A673 (cell line): ENCODE data around the gene CMTM5. TPM values are rescaled to one million over a fixed set of nuclear protein-coding genes. Genes with fewer than 3 reads are reported as not detected.

ENCODE experiments used
- BruUV-seq: library from RNA; stranded (reverse); fragments of 400-500 nt; replicated peaks from 2 replicates; lab custom pipeline; 2021; lab: Mats Ljungman, UMichigan
- CTCF ChIA-PET: fragments of 300-600 bp; sonication (Branson Sonifier 250); formaldehyde crosslinking; loops from one replicate; lab custom pipeline; 2022; ENCODE audit warnings: antibody characterized with exemption; lab: Charles Lee
- POLR2A ChIA-PET: fragments of 300-600 bp; sonication (Branson Sonifier 250); formaldehyde crosslinking; loops from one replicate; lab custom pipeline; 2022; ENCODE audit warnings: antibody characterized with exemption; ENCODE audit not compliant: low non-redundant PET; lab: Charles Lee
- DNase-seq: peaks from one replicate; pipeline ENCODE4 v3.0.0-alpha.2; 2015; ENCODE audit warnings: low spot score
- H3K27ac ChIP-seq: fragments of 200-600 bp; sonication (generic); 2 replicates; pipeline ENCODE4 v1.5.1; 2016; ENCODE audit warnings: mixed run types, low read depth, mild to moderate bottlenecking, mixed read lengths, antibody characterized with exemption, low read length; ENCODE audit not compliant: poor library complexity, severe bottlenecking
- H3K27me3 ChIP-seq: fragments of 200-600 bp; sonication (generic); replicated peaks from 2 replicates; pipeline ENCODE4 v1.6.1; 2017; ENCODE audit warnings: mixed run types, low read depth, mild to moderate bottlenecking, mixed read lengths, antibody characterized with exemption, low read length; ENCODE audit not compliant: insufficient read depth, poor library complexity
- H3K36me3 ChIP-seq: fragments of 200-600 bp; sonication (generic); 2 replicates; pipeline ENCODE4 v1.6.1; 2016; ENCODE audit warnings: mixed run types, mild to moderate bottlenecking, mixed read lengths, antibody characterized with exemption, low read length; ENCODE audit not compliant: insufficient read depth, poor library complexity, severe bottlenecking
- H3K4me1 ChIP-seq: fragments of 200-600 bp; sonication (generic); 2 replicates; pipeline ENCODE4 v1.6.1; 2017; ENCODE audit warnings: mixed run types, mild to moderate bottlenecking, mixed read lengths, antibody characterized with exemption, low read length; ENCODE audit not compliant: insufficient read depth, poor library complexity, severe bottlenecking
- H3K4me3 ChIP-seq: fragments of 200-600 bp; sonication (generic); 2 replicates; pipeline ENCODE4 v1.5.1; 2016; ENCODE audit warnings: low read depth, mixed run types, mild to moderate bottlenecking, mixed read lengths, low read length; ENCODE audit not compliant: poor library complexity, severe bottlenecking
- H3K9me3 ChIP-seq: fragments of 200-600 bp; sonication (generic); 2 replicates; pipeline ENCODE4 v1.6.1; 2016; ENCODE audit warnings: mixed run types, low read depth, mild to moderate bottlenecking, mixed read lengths, antibody characterized with exemption, low read length; ENCODE audit not compliant: poor library complexity, severe bottlenecking
- CTCF ChIP-seq: fragments of 300-800, 200-600 bp; sonication (generic); conservative IDR thresholded peaks from 2 replicates; pipeline ENCODE4 v1.5.1; 2017; ENCODE audit warnings: low read depth, mild to moderate bottlenecking, antibody characterized with exemption, low read length, moderate library complexity, mixed read lengths
- EZH2 ChIP-seq: fragments of 200-600 bp; sonication (generic); IDR thresholded peaks from 2 replicates; pipeline ENCODE4 v1.6.1; 2017; ENCODE audit warnings: borderline replicate concordance, low read depth, mild to moderate bottlenecking, mixed read lengths, antibody characterized with exemption, low read length; ENCODE audit not compliant: poor library complexity, severe bottlenecking
- intact Hi-C: fragments of 100-400 bp; cut with micrococcal nuclease; formaldehyde crosslinking; loops from one replicate; pipeline ENCODE4 v1.10.0; 2022; ENCODE audit not compliant: unreplicated experiment
- total RNA-seq: library from RNA; stranded (reverse); gene quantifications from 2 replicates; pipeline ENCODE4 v1.2.3, GENCODE V29; 2021

The CMTM5 gene
- total RNA-seq, 1 experiment from 2014 or later, result not detected

DNA sequence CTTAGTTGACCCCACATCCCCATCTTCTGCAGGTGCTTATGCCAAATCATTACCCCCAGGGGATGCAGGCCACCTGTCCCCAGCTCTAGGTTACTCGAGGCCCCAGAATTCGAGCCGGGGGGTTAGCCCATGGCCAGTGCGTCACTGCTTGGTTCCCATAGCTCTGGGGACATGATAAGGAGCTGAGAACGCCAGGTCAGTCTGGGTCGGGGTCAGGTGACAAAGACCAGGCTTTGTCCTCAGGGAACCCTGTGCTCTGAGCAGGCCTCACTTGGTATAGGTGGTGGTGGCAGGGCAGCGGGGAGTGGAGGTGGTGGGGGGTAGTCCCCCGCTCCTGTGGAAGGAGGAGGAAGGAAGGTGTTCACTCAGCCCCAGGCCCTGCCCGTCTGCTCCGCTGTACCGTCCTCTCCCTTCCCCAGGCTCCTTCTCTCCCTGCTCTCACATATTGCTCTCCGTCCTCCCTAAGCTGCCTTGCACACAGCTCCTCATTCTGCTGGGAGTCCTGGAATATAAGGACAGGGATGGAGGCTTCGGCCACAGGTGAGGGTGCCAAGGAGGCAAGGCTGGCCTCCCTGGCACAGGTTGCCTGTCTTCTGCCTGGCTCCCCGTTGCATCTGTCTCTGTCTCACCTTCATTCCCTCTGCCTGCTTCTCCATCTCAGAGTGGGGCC is 33.3 kb downstream of the CMTM5 start:
- CTCF ChIA-PET, result no interaction called here
- no peaks in the 10 kb centered on the region for H3K4me1 ChIP-seq
- no peak overlapping the region for H3K4me3 ChIP-seq
- peaks cover 7% of the 10 kb centered on the region for H3K27me3 ChIP-seq
- H3K9me3 ChIP-seq, result no peaks in the 10 kb centered on the region
- POLR2A ChIA-PET, result no interaction called here
- TF ChIP-seq EZH2, result no peak
- BruUV-seq, result no TSS peak
- no peak for DNase-seq
- no peaks in the 10 kb centered on the region for H3K36me3 ChIP-seq
- intact Hi-C loops, result no loop called here
- no peak overlapping the region for H3K27ac ChIP-seq

DNA sequence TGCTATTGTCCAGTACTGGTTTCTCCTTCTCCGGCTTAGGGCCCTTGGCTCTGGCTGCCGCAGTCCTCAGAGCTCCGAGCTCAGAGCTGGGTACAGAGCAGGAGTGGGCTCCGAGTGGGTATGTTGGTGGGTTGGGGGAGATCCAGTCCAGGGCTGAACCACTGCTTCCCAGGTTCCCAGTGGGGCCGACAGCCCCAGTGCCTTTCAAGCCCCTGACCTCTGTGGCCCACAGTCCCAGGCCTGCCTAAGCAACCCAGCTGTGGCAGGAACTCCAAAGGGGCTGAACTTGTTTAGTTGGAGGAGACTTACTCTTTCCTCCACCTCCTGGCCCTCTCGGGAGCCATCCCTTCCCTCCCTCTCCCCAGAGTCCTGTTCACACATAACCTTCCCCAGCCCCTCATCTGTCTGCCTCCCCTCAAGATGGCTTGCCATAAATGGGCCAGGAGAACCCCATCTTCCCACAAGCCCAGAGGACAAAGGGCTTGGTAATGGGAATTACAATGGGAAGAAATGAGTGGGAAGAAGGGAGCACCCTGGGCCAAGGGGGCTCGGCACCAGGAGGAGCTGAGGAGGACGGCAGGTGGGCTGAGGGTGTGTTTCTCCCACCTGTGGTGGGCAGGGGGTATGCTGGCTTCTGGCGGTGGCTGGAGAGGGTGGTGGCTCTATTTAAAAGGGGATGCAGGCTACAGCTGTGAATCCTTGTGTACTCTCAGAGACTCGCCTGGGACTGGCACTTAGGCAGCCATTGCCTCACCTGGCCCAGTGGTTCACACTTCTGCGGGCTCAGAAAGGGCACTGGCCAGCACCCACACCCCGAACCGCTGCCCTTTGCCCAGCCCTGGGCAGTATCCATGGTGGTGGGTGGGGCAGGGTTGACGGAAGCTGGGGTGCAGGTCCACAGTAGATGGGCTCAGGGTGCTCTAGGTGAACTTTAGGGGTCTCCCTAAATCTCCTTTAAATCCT is 35.0 kb downstream of the CMTM5 start:
- H3K9me3 ChIP-seq, result no peaks in the 10 kb centered on the region
- no peak overlapping the region for H3K4me3 ChIP-seq
- no peaks in the 10 kb centered on the region for H3K36me3 ChIP-seq
- H3K27me3 ChIP-seq, result peaks cover 5% of the 10 kb centered on the region
- CTCF ChIA-PET, result no interaction called here
- POLR2A ChIA-PET, result no interaction called here
- H3K4me1 ChIP-seq, result no peaks in the 10 kb centered on the region
- no peak for DNase-seq
- H3K27ac ChIP-seq, result no peak overlapping the region
- TF ChIP-seq EZH2, result no peak
- TF ChIP-seq CTCF, result no peak
- no TSS peak for BruUV-seq
- intact Hi-C loops, result no loop called here

GRCh38 chr14:23413681-23414080 is 36.8 kb downstream of the CMTM5 start:
- no peak for TF ChIP-seq EZH2
- no peak for TF ChIP-seq CTCF
- Histone ChIP-seq H3K4me1 (no peaks in the 10 kb centered on the region), H3K36me3 (no peaks in the 10 kb centered on the region), H3K27me3 (peaks cover 2% of the 10 kb centered on the region), H3K4me3 (no peak overlapping the region), H3K27ac (no peak overlapping the region), H3K9me3 (no peaks in the 10 kb centered on the region)
- intact Hi-C loops, result no loop called here
- ChIA-PET CTCF (no interaction called here), POLR2A (no interaction called here)
- DNase-seq, result no peak
- no TSS peak for BruUV-seq
